ENCODE data around the gene EIF3D. TPM values are rescaled to one million over a fixed set of nuclear protein-coding genes. Genes with fewer than 3 reads are reported as not detected.

EIF3D gene
- total and polyA plus RNA-seq, 2 of the 13 experiments (the other 11 are each of a cell fraction or from before 2014, with no cell fraction given): 118 to 274 TPM

DNA sequence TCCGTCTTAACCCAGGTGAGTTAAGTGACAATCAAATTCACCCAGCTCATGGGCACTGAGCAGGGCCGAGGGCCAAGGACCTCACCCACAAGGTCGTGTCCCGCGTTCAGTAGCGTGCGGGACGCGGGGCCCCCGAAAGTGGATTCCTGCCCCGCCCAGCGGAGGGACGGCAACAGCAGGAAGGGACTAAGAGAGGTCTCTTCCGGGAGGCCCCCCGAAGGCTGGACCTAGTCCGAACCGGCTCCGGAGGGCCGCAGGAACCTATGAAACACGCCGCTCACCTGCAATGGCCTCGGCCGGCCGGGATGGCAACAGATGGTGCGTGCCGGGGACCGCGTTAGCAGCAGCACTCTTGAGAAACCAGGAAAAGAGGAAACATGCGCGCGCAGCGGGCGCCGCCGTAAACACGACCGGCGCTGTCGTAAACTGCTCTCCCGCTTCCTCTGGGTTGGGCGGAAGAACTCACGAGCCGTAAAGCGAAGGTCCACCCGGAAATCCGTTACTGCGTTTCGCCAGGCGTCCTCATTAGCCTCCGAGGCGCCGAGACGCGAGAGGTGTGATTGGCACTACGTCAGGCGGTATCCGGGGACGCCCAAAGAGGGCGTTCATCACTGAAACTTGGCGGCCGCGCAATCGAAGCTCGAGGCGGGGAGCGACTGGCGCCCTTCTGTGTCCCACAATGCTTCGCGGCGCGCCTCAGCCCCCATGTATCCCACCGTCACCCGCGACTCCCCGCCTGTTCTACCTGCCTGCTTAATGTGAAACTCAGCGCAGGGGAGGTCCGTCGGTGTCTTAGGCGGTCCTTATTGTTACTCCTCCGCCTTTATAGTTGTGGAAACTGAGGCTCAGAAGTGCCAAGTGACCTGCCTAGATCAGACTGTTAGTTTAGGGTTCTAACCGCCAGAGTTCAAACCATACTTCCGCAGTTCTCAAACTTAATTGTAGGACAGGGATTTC is at the start of gene EIF3D (continued):
- TF ChIP-seq, protein P1, sequence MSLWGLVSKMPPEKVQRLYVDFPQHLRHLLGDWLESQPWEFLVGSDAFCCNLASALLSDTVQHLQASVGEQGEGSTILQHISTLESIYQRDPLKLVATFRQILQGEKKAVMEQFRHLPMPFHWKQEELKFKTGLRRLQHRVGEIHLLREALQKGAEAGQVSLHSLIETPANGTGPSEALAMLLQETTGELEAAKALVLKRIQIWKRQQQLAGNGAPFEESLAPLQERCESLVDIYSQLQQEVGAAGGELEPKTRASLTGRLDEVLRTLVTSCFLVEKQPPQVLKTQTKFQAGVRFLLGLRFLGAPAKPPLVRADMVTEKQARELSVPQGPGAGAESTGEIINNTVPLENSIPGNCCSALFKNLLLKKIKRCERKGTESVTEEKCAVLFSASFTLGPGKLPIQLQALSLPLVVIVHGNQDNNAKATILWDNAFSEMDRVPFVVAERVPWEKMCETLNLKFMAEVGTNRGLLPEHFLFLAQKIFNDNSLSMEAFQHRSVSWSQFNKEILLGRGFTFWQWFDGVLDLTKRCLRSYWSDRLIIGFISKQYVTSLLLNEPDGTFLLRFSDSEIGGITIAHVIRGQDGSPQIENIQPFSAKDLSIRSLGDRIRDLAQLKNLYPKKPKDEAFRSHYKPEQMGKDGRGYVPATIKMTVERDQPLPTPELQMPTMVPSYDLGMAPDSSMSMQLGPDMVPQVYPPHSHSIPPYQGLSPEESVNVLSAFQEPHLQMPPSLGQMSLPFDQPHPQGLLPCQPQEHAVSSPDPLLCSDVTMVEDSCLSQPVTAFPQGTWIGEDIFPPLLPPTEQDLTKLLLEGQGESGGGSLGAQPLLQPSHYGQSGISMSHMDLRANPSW (CRISPR knock-in tag; IDR thresholded peaks at IDR 0.05; ENCODE audit: borderline replicate concordance): peak; percentile 86; the same call in 1 of the 2 replicates
- TF ChIP-seq, protein P2, sequence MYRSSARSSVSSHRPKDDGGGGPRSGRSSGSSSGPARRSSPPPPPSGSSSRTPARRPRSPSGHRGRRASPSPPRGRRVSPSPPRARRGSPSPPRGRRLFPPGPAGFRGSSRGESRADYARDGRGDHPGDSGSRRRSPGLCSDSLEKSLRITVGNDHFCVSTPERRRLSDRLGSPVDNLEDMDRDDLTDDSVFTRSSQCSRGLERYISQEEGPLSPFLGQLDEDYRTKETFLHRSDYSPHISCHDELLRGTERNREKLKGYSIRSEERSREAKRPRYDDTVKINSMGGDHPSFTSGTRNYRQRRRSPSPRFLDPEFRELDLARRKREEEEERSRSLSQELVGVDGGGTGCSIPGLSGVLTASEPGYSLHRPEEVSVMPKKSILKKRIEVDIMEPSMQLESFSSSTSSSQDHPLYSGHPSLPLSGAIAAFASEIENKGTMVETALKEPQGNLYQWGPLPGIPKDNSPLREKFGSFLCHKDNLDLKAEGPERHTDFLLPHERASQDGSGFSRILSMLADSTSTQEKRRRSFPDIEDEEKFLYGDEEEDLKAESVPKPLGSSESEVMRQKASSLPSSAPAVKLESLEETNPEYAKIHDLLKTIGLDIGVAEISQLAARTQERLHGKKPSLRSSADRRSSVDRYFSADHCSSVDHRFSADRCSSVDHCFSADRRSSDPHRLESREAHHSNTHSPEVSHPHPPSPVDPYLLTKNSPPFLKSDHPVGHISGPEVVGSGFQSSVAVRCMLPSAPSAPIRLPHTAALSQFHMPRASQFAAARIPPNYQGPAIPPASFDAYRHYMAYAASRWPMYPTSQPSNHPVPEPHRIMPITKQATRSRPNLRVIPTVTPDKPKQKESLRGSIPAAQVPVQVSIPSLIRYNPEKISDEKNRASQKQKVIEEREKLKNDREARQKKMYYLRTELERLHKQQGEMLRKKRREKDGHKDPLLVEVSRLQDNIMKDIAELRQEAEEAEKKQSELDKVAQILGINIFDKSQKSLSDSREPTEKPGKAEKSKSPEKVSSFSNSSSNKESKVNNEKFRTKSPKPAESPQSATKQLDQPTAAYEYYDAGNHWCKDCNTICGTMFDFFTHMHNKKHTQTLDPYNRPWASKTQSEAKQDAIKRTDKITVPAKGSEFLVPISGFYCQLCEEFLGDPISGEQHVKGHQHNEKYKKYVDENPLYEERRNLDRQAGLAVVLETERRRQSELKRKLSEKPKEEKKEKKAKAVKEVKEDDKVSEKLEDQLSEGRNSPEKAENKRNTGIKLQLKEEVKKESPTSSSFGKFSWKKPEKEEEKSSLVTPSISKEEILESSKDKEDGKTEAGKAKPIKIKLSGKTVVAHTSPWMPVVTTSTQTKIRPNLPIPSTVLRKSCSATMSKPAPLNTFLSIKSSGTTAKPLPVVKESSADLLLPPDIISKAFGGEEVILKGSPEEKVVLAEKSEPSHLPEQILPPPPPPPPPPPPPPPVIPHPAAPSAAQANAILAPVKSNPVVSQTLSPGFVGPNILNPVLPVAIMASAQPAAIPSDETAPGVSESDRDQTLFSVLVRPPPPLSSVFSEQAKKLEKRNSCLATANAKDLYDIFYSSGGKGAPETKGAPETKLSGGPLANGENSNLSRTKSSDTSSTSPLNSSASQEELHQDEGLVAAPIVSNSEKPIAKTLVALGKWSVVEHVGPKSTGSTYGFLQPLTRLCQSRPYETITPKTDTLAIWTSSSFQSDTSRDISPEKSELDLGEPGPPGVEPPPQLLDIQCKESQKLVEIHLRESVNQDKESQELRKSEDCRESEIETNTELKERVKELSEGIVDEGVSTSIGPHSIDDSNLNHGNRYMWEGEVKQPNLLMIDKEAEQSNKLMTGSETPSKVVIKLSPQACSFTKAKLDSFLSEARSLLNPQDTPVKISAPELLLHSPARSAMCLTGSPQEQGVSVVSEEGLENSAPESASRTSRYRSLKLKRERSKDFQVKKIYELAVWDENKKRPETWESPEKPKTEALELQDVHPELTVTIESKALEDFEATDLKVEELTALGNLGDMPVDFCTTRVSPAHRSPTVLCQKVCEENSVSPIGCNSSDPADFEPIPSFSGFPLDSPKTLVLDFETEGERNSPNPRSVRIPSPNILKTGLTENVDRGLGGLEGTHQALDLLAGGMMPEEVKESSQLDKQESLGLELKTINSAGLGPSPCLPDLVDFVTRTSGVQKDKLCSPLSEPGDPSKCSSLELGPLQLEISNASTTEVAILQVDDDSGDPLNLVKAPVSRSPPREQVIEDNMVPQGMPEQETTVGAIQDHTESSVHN (CRISPR knock-in tag; IDR thresholded peaks at IDR 0.05): 0 out of 2 replicates have a peak, but pooled peaks have one; percentile 26
- TF ChIP-seq THAP11 (CRISPR knock-in tag; IDR thresholded peaks at IDR 0.05) (peak; percentile 97), ZNF646 (CRISPR knock-in tag; IDR thresholded peaks at IDR 0.05) (no peak)
